HG03432 (cell line): Measurements from ENCODE around the gene CEBPA.

Experiments
- ATAC-seq: cut with Tn5 transposase; IDR thresholded peaks from one replicate; pipeline ENCODE4 v1.9.1; 2021; ENCODE audit warnings: mild to moderate bottlenecking, moderate library complexity; ENCODE audit not compliant: unreplicated experiment

The CEBPA gene

DNA sequence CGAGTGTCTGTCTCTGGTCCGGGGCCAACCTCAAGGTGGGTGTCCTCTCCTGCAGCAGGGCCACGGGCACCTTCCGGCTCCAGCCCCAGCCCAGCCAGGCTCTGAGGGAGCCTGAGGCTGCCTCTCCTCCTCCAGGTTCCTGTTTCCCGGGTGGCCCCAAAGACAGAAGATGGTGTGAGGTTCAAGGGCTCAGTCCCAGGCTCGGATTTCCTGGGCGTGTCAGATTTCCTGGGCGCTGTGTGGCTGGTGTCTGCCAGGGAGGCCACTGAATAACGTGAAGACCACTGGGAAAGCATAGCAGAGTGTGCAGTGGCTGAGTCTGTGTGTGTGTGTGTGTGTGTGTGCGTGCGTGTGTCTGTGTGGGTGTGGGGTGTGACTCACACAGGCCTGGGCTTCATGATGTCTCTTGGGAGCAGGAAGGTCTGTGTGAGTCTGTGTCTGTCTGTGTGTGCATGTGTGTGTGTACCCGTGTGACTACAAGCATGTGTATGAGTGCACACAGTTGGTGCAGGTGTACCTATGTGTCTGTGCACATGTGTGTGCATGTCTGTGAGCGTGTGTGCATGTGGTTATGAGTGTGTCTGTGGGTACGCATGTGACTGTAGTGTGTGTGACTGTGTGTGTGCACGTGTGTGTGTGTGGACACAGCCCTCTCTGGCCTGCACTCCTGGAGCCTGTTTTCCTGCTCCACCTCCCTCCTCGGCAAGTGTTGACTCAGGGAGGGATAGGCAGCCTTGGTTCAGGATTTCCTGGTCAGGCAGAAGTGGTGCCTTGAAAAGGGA is 28.3 kb downstream of the CEBPA start:
- no peak for ATAC-seq

DNA sequence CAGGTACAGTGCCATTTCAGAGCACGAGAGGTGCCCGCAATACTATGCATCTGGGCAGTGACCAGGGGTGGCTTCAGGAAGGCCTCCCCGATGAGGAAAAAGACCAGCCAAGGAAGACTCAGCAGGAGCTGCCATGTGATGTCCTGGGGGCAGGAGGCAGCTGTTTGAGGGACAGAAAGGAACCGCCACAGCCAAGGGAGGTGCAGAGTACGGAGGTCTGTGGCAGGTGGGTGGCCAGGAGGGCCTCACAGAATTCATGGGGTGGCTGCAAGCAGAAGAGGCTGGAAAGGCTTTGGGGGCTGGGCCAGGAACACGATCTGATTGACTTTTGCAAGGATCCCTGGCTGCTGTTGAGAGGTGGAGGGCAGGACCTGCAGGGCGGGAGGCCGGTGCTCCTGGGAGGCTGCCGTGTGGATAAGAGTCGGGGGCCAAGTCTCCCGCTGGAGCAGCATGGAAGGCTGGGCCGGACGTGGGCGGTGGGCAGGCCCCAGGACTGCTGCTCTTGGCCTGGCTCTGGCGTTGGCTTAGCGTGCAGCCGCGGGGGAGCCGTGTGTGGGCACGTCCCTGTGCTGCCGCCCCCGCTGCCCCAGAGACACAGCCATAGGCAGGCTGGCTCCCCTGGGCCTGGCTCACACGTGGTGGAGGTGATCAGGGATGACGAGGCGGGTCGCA is 29.1 kb downstream of the CEBPA start:
- ATAC-seq, result no peak

DNA sequence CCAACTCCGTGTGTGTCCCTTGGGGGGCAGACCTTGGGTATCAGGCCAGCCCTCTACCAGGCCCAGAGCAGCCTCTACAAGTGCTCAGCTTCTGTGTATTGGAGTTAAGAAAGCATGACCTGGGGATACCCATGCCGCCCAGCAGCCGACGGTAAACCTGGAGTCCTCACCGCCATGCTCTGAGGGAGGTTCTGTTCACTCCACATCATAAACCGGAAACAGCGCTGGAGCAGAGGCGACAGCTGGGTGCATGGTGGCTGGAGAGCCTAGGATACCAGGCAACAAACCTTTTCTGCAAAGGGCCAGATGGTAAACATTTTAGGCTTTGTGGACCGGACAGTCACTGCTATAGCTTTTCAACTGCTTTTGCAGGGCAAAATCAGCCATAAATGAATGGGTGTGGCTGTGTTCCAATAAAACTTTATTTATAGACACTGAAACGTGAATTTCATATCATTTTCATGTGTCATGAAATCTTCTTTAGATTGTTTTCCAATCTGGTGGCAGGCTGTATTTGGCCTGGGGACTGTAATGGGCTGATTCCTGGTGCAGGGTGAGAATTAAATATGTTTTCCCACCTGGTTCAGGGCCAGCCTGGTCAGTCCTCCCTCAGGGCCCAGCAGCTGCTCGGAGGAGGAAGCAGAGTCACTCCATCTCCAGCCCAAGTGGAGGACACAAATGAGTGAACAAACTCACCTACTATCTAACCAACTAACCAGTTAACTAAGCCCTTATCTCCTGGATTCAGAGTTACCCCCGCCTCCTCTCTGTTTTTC is 30.9 kb downstream of the CEBPA start:
- ATAC-seq, result no peak

DNA sequence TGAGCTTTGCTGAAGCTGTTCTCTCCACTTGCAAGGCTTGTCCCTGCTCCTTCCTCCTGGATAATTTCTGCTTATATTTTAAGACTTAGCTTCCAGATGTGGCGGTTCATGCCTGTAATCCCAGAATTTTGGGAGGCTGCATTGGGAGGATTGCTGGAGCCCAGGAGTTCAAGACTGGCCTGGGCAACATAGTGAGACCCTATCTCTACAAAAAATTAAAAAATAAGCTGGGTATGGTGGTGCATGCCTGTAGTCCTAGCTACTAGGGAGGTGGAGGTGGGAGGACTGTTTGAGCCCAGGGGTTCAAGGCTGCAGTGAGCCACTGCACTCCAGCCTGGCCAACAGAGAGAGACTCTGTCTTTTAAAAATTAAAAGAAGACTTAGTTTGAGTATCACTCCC is 31.6 kb downstream of the CEBPA start:
- ATAC-seq, result no peak

DNA sequence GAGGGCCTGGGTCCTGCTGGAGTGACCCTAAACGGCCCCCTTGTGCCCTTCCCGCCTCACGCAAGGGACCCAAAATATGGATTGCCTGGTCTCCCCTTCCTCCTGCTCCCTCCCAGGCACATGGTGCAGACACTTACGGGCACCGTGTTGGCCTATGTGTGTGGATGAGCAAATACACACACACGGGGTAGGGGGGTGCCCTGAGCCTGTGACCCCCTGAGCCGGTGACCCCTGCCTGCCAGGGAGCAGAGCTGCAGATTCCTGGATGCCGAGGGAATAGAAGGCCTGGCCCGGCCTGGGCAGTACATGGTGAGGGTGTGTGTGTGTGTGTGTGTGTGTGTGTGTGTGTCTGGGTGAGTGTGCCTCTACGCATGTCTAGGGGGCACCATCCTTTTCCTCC is 33.3 kb downstream of the CEBPA start:
- ATAC-seq, result no peak

DNA sequence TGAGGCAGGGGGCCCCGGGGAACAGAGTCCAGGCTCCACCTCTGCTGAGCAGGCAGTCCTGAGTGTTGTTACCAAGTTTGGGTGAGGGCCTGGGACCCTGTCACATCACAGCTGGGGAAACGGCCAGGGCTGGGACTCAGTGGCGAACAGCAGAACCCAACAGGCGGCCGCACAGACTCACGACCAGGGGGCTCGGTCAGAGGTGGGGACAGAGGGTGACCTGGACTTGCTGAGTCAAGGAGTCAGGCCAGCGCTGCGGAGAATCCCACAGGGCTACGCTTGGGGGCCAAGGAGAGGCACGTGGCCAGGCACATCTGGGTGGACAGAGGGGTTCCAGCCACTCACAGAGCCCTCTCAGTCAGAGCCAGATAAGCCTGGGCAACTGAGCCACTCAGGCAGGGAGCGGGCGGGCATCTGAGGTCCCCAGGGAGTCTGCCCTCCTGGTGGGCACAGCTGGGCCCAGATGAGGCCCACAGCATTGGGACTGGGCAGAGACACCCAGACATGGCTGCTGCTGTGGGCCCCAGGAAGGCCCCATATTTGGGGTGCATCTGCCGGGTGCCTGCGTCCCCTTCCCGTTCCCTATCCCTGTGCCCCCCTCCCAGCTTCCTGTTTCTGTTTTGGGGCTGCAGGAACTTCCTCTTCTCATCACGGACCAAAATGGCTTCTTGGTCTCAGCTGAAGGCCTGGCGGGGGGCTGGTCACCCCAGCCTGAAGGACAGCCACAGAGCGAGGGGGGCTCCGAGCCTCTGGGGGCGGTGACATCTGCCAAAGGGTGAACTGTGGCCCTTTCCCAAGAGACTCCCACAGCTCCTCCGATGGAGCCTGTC is 34.0 kb downstream of the CEBPA start:
- ATAC-seq, result no peak

DNA sequence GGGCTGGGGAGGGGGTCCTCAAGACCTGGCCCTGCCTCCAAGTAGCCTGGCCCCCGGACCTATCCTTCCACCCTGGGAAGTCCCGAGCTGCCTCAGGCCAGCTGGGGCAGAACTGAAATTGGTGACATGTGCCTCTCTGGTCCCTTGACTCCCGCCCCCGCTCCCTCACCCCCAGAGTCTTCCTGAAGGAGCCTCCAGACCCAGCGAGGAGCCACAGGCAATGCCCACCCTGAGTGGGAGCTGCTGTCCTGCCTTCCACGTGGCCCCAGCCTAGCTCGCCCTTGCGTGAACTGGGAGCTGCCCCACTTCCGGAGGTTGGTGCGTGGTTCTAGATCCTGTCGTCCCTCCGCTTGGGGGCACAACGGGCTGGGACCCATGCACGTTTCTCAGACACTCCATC is 34.6 kb downstream of the CEBPA start:
- no peak for ATAC-seq

DNA sequence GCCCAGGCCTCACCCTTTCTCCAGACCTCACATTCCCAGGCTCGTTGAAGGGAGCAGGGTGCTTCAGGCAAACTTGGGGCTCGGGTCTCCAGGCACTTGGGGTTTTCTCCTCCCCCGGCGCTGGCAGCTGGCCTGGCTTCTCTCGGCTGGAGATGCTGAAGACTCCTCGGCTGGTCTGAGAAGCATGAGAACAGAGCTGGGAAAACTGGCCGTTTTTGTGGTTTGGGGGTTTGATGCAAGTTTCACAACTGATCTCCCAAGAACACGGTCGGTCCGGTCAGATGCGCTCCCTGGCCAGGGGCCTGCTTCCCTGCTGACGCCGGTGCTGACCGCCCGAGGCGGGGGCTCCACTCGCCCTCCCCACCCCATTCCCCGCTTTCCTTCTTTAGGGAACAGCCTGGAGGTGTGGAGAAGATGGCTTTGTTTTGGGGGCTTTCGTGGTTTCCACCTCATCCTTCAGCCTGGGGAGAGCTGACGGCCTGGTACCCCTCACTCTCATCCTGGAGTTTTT is 35.3 kb downstream of the CEBPA start:
- no peak for ATAC-seq

DNA sequence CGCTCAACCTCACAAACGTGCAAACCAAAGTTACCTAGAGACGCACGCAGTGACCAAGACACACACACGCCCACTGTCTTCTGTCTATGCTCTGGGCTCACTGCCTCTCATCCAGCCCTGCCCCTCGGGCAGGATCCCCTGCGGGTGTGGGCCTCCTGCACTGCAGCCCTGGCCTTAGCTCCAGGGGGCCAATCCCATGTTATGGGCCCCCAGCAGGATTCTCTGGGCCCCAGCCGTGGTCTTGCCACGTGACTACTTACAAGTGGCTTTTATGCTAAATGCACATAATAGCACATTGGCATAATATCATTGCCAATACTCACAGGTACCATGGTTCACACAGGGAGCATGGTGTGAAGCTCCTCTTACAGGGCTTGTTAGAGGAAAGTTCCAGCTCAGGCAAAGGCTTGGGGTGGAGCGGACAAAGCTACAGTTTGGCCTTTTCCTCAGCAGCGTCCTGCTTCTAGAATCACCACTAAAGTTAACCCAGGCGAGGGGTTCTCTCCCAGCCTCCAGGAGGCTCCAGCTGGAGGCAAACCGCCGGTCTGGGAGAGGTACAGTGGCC is 37.4 kb downstream of the CEBPA start:
- ATAC-seq, result no peak

DNA sequence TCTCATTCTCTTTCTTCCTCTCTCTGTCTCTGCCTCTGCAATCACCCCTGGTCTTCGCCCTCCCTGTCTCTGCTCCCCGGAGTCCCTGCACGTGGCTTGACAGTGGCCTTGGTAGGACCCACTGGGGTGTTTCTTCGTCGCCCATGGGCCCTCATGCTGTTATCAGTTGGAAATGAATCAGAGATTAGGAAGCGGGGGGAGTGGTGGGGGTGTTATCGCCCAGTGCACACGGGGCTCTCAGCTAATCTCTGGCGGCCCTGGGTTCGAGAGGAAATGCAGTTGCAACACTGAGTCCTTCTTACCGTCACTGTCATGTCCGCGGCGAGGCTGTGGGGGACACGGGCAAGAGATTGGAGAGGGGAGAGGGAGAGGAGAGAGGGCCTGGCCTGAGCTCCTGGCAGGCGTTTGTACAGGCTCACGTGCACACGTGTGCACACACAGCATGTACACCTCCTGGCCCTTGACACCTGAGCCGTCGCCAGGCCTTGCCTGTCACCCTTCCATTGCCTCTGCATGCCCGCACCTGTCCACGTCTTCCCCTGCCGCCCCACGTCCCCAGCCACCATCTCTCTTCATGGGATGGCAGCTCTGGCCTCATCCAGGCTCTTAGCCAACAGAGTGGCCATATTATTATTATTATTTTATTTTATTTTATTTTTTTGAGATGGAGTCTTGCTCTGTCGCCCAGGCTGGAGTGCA is 38.9 kb downstream of the CEBPA start:
- no peak for ATAC-seq

DNA sequence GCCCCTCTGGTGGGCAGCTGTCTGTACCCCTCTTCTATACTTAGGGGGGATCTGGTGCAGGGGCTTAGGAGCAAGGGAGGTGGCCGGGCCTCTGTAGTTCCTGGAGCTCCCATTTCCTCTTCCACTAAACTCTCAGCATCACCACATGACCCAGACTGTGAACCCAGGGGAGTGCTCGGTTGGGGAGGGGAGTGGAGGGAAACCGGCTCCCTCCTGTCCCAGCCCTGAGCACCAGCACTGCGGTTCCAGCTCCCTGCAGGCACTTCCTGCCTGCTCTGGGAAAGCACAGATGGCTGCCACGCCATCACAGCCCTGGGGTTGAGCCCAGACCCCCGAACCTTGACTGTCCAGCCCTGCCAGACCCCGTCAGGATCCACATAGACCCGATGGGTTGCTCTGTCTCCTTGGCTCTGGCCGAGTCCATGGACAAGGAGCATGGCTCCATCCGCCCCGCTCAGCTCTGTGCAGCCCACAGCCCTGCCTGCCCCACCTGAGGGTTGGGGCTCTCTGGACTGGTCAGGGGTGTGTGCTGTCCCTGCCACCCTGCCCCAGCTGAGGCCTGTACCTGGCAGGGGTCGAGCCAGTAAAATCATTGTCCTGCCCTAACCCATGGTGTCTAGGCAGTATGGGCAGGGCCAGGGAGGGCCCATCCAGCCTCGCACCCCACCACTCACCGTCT is 40.7 kb downstream of the CEBPA start:
- no peak for ATAC-seq

DNA sequence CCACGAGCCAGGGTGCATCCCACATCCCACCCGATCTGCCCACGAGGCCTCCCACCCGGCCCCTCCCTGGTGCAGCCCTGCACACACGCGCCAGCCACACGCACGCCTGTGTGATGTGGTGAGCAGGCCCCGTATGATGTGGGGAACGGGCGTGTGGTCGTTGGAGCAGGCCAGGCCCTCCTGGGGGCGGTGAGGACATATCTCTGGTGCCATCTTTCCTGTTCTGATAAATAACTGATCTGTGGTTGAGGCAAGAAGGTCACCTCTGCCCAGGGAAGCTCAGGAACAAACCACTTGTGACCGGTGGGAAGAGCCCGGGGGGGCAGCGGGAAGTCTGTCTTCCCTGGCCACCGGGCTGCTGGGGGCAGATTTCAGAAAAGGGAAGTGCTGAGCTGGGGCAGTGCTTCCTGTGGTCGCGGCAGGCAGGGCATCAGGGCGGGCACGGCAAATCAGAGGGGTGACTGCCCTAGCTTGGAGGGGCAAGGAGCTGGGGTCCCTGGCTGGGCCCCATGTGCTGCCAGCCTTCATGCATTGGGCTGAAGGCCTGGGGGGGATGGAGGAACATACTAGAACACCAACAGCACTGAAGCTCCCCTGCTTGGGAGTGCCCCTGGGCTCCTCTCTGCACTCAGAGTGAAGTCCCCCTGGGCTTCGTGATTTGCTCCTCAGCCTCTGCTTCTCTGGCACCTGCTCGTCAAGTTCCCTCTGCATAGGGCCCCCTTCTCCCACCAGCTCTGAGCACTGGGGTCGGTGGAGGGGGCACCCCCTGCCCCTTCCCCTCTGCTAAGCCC is 41.5 kb downstream of the CEBPA start:
- ATAC-seq, result no peak

DNA sequence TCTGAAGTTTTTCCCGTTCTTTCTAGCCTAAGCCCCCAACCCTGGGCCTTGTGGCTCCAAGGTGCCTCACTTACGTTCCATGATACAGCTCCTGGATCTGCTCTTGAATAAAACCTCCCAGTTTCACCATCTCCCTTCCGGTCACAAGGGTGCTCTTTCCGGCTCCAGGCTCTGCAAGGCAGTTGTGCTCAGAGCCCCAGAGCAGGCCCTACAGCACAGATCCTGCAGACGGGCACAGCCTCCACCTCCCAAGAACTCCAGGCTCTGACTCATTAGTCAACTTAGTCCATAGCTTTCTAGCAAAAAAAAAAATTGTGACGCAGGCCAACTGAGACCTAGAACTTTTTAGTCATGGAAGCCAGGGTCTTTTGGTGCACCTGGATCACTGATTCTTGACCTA is 42.8 kb downstream of the CEBPA start:
- ATAC-seq, result no peak

DNA sequence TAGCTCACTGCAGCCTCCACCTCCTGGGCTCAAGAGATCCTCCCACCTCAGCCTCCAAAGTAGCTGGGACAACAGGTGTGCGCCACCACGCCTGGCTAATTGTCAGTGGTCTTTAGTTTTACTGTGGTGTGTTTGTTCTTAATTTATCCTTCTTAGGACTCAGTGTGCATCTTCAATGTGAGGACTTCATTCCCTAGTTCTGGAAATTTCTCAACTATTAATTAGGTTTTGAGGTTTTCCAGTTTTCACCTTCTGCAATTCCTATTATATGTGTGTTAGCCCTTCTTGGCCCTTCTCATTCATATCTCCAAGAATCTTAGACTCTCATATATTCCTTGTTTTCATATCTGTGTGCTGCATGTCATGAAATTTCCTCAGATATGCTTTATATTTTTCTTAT is 44.5 kb downstream of the CEBPA start:
- ATAC-seq, result no peak

DNA sequence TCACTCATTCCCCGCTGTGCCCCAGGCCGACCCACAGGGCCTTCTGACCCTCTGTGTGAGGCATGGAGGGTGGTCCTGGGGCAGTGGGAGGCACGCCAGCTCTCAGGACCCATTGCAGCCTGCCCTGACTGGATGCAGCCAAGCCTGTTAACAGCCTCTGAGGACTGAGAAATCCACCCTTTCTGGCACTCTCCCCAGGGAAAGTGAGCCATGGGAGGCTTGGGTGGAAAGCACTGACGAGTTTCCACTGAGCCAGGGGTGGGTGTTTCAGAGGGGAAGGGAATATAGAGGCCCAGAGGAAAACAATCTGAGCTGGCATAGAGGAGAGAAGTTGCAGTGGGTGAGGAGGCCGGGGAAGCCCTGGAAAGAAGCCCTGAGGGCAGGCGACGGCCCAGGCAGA is 46.1 kb downstream of the CEBPA start:
- ATAC-seq, result no peak

DNA sequence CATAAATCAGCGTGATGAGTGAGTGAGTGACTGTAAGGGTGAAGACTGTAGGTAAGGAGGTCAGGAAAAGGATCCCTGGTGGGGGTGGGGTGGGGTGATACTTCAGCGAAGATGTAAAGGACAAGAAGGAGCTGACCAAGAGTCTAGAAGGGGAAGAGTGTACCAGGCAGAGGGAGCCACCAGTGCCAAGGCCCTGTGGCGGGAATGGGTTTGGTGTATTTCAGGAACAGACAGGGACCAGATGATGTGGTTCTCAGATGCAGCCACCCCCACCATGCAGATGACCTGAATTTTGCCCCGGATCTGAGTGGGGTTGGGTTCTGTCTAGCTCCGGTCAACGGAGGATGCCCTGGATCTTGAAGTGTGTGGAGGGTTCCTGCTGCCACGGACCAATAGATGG is 46.6 kb downstream of the CEBPA start:
- ATAC-seq, result no peak

DNA sequence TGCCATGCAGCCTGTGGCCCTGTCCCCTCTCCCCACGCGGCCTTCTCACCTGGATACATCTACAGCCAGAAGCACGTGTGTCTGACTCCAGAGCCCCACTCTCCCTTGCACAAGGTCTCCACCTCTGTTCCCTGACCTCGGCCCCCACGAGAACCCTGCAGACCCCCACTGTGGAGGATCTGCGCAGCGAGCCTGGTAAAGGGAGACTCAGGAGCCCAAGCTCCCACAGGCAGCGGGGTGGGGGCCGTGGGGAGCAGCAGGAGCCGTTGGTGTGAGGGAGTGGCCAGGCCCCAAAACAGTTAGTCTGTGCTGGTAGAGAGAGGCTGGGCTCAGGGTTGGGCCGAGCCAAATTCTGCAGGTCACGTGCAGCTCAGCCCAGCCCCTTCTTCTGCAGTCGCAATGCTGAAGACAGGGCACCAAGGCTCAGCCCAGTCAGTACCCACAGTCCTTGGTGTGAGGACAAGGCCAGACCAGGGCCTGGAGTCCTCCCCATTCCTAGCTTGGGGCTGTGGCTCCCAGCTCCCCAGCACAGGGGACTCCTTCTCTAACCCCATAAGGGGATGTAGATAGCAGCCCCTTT is 48.0 kb downstream of the CEBPA start:
- no peak for ATAC-seq

DNA sequence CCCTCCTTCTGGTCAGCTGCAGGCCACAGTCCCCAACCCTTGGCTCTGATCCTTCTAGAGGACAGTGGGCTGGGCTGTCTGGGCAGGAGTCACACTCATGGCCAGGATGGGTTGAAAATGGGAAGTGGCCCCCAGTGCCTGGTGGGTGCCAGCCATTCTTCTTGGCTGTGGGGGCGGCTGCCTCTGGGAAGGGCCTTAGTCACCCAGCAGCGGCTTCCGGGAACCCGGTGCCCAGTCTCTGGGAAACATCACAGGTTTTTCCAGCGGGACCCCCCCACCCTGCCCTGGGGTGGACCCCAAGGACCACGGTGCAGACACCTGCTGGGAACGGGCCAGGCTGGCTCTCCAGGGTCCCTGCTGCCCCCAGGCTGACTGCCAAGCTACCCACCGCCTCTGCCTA is 49.4 kb downstream of the CEBPA start:
- ATAC-seq, result no peak
